Stimulated activated CD4-positive, alpha-beta T cell treated with anti-CD3 and anti-CD28 coated beads, Interleukin-12 subunit alpha, Interleukin-12 subunit beta, amount 100 ng/mL, for 24 hours (primary cell): Measurements from ENCODE around the gene ACSM5.
"Not testable (repeated sequence)": the region's sequence is repeated elsewhere in the genome, so short reads cannot be mapped to it uniquely, and the experiment has no call there.

Experiments
- DNase-seq, 2 experiments: peaks; one replicate each; pipeline ENCODE4 v3.0.0-alpha.2; 2020; ENCODE audit warnings: low read depth in 2 of 2

Gene ACSM5

DNA sequence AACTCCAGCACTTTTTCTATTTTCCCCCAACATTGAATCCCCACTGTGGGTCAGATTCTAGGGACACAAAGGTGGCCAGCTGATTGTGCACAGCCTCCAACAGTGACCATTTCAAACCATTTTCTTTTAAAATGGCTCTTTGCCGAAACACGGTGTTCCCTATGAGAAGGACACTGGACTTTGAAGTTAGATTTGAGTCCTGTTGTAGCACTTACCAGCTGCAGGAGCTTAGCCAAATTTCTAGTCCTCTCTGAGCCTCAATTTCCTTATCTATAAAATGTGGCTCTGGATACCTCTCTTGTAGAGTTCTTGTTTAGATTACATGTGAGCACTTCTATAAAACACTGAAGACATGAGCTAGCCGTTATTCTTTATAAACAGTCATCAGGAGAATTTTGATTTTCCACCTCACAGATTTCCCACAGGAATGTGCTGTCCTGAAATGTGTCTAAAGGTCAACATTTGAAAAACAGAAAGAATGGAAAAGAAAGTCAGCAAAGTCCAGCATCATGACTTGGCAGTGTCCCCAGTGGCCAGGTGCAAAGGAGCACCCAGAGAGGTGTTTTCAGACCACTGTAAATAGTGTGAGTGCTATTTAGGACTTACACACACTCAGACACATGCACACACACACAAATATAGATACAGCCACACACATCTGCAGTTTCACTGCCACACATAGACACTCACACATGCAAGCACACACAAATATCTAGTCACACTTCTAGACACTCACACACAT is 37.5 kb downstream of the ACSM5 start:
- not testable (repeated sequence) for DNase-seq

DNA sequence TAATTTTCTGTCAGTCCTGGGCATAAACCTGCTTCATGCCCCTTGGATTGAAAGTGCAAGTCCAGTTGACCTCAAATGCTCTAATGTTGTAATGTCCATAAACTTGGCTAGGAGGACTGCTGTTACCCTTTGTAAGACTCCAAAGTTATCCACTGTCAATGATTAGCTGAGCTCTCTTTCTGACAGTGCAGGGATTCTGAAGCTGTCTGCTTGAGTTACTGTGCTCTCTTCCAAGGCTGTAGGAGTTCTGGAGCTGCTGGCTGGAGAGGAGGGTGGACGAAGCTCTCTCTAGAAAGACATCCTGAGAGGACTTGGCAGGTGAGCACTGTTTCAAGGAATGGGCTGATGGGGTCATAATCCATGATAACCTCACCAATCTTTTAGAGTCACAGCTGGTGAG is 42.0 kb downstream of the ACSM5 start, which contains the start of gene ACSM2A:
ACSM2A (plus strand) TSS at position 158 of the 400 bp plus-strand sequence. CDS start 8,594 bp downstream, outside the sequence.
- DNase-seq, result not testable (repeated sequence)

DNA sequence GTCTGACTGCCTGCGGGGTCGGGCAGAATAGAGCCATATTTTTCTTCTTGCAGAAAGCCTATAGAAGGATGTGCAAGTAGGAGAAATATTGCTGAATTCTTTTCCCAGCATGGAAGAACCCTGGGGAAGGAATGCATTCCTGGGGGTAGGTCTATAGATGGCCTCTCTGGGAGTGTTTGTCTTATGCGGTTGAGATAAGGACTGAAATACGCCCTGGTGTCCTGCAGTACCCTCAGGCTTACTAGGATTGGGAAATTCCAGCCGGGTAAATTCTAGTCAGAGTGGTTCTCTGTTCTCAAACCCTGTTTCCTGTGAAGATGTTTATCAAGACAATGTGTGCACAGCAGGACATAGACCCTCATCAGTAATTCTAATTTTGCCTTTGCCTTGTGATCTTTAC is 44.3 kb downstream of the ACSM5 start:
- not testable (repeated sequence) for DNase-seq

DNA sequence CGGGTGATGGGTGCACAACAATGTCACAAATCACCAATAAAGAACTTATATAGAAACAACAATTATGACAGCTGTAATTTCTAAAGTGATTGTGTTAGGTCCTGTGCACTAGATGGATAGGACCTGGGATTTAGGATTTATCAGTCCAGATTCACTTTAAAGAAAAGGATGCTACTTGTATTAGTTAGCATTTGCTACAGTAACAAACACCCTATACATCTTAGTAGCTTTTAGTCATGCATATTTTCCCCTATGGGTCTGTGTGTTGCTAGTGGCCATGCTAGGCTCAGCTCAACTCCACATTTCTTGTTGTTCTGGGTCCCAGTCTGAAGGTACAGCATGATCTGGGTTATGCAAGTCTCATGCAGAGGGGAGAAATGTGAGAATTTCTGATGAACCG is 49.9 kb downstream of the ACSM5 start:
- not testable (repeated sequence) for DNase-seq

DNA sequence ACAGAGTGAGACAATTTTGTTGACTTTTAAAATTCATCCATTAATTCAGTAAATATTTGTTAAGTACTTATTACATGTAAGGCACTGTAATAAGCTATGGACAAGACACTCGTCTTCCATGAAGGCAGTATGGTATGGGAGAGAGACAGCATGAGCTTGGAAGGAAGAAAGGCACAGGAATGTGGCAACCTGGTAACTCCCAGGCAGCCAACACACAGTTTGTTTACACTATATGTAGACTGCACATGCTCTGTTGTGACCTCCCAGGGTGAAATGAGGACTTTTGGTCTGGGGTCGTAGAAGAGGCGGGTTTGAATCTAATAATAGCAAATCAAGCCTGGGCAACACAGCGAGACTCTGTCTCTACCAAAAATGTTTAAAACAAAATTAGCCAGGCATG is 51.0 kb downstream of the ACSM5 start:
- DNase-seq, result not testable (repeated sequence)

DNA sequence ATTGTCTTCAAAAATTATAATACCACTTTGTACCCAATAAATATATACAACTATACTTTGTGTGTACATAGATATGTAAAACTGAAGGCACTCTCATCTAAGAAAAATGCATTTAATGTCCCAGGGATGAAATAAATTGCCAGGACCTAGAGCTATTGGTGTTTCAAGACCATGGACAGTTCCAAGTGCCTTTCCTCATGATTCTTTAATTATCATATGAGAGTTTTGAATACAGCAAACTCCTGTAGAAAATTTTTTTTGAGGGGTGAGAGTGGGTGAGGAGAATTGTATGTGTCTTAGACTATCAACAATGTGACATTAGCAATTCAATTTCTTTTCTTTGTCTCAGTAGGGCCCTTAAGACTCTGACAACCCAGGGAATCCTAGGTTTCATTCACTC is 59.6 kb downstream of the ACSM5 start:
- not testable (repeated sequence) for DNase-seq

DNA sequence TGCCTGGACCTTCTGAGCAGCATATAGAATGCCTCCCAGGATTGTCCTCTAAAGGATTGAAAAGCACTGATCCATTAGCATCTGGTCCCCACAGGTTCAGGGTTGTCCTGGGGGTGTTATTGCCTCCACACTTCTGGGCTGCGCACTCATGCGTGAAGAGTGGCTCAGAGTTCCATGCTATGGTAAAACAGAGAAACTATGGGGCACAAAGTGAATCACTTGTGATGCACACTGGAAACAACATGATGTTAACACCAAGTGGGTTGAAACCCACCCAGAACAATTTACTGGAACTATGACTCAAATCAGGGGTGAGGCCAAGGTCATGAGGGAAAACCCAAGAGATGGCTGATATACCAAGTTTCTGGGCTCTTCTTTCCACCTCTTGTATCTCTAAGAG is 60.6 kb downstream of the ACSM5 start:
- not testable (repeated sequence) for DNase-seq

DNA sequence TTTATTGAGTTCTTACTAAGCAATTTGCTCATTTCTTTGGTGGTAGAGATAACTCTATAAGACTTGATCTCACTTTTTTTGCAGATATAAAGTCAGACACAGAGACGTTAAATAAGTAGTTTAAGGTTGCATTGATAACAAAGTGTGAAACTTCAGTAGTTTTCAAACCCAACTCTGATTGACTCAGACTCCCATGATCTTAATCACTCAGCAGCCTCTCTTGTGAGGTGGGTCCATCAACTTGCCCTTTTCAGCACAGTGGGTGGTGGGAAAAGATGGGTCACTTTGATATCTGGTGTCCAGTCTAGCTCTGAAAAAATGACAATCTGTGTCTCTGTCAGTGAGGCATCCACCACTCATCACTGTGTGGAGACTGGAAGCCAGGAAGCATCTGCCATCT is 61.4 kb downstream of the ACSM5 start:
- not testable (repeated sequence) for DNase-seq

DNA sequence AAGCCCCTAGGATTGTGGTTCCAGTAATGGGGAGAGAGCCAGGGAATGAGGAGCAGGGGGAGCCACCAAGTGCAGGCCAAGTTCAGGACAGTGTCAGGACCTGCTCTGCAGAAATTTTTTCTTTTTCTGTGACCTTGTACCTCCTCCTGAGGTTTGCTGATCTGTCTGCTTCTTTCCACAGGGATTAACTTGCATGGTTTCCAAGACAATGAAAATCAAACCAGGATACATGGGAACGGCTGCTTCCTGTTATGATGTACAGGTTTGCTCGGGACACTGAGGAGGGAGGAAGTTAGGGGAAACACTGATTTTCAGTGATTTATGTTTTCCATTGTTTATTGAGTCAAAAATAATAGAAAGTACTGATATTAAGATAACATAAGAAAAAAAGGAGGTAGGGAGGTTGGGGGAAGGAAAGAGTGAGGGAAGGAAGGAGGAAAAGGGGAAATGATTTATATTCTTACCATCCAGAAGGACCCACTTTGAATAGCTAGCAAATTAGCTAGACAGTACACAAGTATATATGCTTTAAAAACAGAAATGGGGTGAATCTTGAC is 67.9 kb downstream of the ACSM5 start:
- not testable (repeated sequence) for DNase-seq

DNA sequence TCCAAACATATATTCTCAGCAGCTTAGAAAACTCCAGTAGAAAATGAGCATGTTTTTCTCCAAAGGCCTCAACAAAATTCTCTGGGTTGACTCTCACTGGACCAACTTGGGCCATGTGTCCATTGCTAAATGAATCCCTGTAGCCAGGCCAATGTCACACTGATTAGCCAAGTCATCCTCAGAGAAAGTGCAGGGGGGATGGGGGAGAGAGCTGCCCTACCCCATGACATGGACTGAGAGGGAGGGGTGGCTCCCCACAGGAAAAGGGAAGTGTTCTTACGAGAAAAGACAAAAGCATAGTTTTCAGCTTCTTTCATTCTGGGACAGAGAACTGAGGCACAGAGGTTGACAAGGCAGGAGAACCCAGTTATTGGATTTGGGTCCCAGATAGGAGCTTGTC is 74.7 kb downstream of the ACSM5 start:
- DNase-seq, result not testable (repeated sequence)

DNA sequence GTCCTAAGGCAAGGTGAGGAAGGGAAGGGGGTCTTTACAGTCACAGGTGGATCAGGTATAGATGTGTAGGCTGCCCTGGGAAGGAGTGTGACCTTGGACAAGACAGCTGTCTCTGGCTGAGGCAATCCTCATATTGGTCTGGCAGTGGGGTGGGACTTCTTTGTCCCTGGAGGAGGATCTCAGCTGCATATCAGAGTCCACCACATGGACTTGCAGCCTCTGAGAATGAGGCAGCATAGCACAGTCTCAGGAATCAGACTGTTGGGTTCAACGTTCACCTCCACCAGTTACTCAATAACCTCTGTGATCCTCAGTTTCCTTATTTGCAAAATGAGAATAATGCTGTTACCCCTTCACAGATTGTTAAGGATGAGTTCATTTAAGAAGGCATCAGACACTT is 75.4 kb downstream of the ACSM5 start:
- DNase-seq, result no peak

DNA sequence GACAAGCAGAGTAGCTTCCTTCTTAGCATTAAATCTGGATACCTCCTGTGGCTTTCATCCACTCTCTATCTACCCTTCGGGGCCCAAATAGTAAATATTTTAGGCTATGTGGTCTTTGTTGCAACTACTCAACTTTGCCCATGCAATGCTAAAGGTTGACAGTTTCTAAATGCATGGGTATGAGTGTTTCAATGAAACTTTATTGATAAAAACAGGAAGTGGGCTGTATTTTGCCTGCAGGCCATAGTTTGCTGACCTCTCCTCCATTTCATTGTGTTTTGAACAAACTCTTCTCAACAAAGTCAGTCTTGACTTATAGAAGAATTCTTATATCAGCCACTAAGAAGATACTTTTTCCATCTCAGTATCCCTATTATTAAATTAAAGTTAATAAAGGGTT is 76.1 kb downstream of the ACSM5 start:
- DNase-seq, result no peak
